Tibial nerve (tissue), 4 donors: ENCODE results near the gene MSRB3.

ENCODE experiments used
- EP300 ChIP-seq, 2 donors: sonication (generic); formaldehyde crosslinking; IDR thresholded peaks; one replicate each; pipeline ENCODE4 v1.6.1; 2017; ENCODE audit warnings: antibody characterized with exemption in 2 of 2, mild to moderate bottlenecking in 1 of 2
- POLR2A ChIP-seq, 2 donors: fragments of 450-650 bp; IDR thresholded peaks; one replicate each; pipeline ENCODE4 v1.6.1; 2017; ENCODE audit warnings: antibody characterized with exemption in 2 of 2, mild to moderate bottlenecking in 2 of 2, moderate library complexity in 2 of 2
- TF ChIP-seq, protein P1 (sequence below), 5 experiments: fragments of 200-600 bp in 3 of 5; fragments of 450-650 bp in 2 of 5; sonication (generic) in 3 of 5; IDR thresholded peaks; one replicate each; pipeline ENCODE4 v1.5.1; 2016 to 2019; ENCODE audit warnings: antibody characterized with exemption in 5 of 5, mild to moderate bottlenecking in 3 of 5, moderate library complexity in 2 of 5

GRCh38 chr12:65333649-65334048 is 55.2 kb downstream of the MSRB3 start:
- TF ChIP-seq, protein P1, sequence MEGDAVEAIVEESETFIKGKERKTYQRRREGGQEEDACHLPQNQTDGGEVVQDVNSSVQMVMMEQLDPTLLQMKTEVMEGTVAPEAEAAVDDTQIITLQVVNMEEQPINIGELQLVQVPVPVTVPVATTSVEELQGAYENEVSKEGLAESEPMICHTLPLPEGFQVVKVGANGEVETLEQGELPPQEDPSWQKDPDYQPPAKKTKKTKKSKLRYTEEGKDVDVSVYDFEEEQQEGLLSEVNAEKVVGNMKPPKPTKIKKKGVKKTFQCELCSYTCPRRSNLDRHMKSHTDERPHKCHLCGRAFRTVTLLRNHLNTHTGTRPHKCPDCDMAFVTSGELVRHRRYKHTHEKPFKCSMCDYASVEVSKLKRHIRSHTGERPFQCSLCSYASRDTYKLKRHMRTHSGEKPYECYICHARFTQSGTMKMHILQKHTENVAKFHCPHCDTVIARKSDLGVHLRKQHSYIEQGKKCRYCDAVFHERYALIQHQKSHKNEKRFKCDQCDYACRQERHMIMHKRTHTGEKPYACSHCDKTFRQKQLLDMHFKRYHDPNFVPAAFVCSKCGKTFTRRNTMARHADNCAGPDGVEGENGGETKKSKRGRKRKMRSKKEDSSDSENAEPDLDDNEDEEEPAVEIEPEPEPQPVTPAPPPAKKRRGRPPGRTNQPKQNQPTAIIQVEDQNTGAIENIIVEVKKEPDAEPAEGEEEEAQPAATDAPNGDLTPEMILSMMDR (IDR thresholded peaks at IDR 0.05), result no peak
- TF ChIP-seq POLR2A (IDR thresholded peaks at IDR 0.05) (no peak), EP300 (IDR thresholded peaks at IDR 0.05) (no peak)
